CD4-positive, alpha-beta memory T cell (primary cell): ENCODE measurements around the gene KRTAP4-16. TPM values are rescaled to one million over a fixed set of nuclear protein-coding genes. Genes with fewer than 3 reads are reported as not detected.
"Not testable (repeated sequence)": the region's sequence is repeated elsewhere in the genome, so short reads cannot be mapped to it uniquely, and the experiment has no call there.

Experiments
- CTCF ChIA-PET: fragments of 350-600 bp; sonication (Branson Sonifier 250); formaldehyde crosslinking; loops from one replicate; lab custom pipeline; 2021; ENCODE audit warnings: inconsistent platforms; ENCODE audit not compliant: partially characterized antibody; lab: Charles Lee
- POLR2A ChIA-PET: fragments of 350-600 bp; sonication (Branson Sonifier 250); formaldehyde crosslinking; loops from one replicate; lab custom pipeline; 2021; ENCODE audit not compliant: partially characterized antibody; lab: Charles Lee
- DNase-seq, 5 donors: peaks; one replicate each; pipeline versions ENCODE4 v3.0.0 to v3.0.0-alpha.2; 2020 to 2022; ENCODE audit warnings: mixed read lengths in 1 of 5
- H3K27ac ChIP-seq: one replicate; pipeline ENCODE4 v1.7.0; 2013; ENCODE audit warnings: low read depth, low read length
- H3K27me3 ChIP-seq: 2 replicates; pipeline ENCODE4 v1.7.0; 2013; ENCODE audit warnings: mild to moderate bottlenecking, low read length, moderate library complexity; ENCODE audit not compliant: insufficient read depth
- H3K36me3 ChIP-seq: 2 replicates; pipeline ENCODE4 v1.7.0; 2013; ENCODE audit warnings: mild to moderate bottlenecking, low read length, moderate library complexity; ENCODE audit not compliant: insufficient read depth
- H3K4me1 ChIP-seq: 2 replicates; pipeline ENCODE4 v1.7.0; 2013; ENCODE audit warnings: mild to moderate bottlenecking, low read length, moderate library complexity; ENCODE audit not compliant: insufficient read depth
- H3K4me3 ChIP-seq, 2 donors: one replicate each; pipeline ENCODE4 v1.7.0; 2013; ENCODE audit warnings: low read length in 2 of 2, mild to moderate bottlenecking in 1 of 2
- H3K9me3 ChIP-seq, 2 donors: one replicate each; pipeline ENCODE4 v1.7.0; 2013; ENCODE audit warnings: low read length in 2 of 2, control low read depth in 1 of 2; ENCODE audit not compliant: control insufficient read depth in 1 of 2
- H3K27ac Mint-ChIP-seq, 7 donors: one replicate each; pipeline ENCODE4 v1.8.0; 2020 to 2021; ENCODE audit warnings: mixed read lengths in 7 of 7, mild to moderate bottlenecking in 6 of 7, inconsistent platforms in 3 of 7, moderate library complexity in 3 of 7
- H3K27me3 Mint-ChIP-seq, 2 donors: one replicate each; pipeline ENCODE4 v1.8.0; 2020 to 2021; ENCODE audit warnings: mixed read lengths in 2 of 2
- H3K36me3 Mint-ChIP-seq, 2 donors: one replicate each; pipeline ENCODE4 v1.8.0; 2020 to 2021; ENCODE audit warnings: mixed read lengths in 2 of 2, inconsistent platforms in 1 of 2, mild to moderate bottlenecking in 1 of 2
- H3K4me1 Mint-ChIP-seq, 4 donors: one replicate each; pipeline ENCODE4 v1.8.0; 2020 to 2021; ENCODE audit warnings: mixed read lengths in 4 of 4, mild to moderate bottlenecking in 1 of 4
- H3K4me3 Mint-ChIP-seq, 8 donors: one replicate each; pipeline ENCODE4 v1.8.0; 2020 to 2021; ENCODE audit warnings: mixed read lengths in 8 of 8, mild to moderate bottlenecking in 7 of 8, moderate library complexity in 6 of 8, inconsistent platforms in 3 of 8
- H3K9me3 Mint-ChIP-seq, 8 donors: one replicate each; pipeline ENCODE4 v1.8.0; 2020 to 2021; ENCODE audit warnings: mixed read lengths in 8 of 8, mild to moderate bottlenecking in 5 of 8, inconsistent platforms in 3 of 8, moderate library complexity in 1 of 8
- intact Hi-C: fragments of 100-400 bp; cut with micrococcal nuclease; formaldehyde crosslinking; loops from one replicate; pipeline ENCODE4 v1.15.1; 2023
- polyA plus RNA-seq, 2 donors: library from polyadenylated mRNA; unstranded; fragments of 300-500 nt; fragmentation: Illumina TruSeq; gene quantifications; one replicate each; pipeline ENCODE4 v1.2.3, GENCODE V29; 2021
- total RNA-seq, 2 experiments: library from RNA; stranded (reverse); gene quantifications; one replicate each; pipeline ENCODE4 v1.2.3, GENCODE V29; 2021

KRTAP4-16 gene
- total and polyA plus RNA-seq, 4 experiments from 2014 or later = not detected

DNA sequence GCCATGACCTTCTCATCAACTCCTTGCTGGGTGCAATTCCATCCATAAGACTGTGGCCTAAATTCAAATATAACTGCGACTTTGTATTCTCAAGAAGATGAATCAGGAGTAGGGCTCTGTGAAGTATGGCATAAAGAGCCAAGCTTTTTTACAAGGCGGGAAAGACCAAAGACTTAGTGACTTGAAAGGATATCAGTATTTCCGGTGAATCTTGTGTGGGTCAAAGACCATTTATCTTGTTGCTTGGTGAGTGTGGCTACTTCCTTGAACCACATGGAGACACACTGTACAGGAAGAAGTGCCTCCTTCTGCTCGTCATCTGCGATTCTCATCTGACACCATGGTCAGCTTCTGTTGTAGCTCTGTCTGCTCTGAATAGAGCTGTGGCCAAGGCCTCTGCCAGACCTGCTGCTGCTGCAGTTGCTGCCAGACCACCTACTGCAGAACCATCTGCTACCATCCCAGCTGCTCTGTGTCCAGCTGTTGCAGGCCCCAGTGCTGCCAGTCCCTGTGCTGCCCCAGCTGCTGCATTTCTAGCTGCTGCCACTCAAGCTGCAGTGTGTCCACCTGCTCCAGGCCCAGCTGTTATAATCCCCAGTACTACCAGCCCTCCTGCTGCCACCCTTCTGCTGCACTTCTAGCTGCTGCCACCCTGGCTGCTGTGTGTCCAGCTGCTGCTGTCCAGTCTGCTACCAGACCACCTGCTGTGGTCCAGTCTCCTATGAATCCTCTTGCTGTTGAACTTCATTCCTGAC is 30.2 kb downstream of the KRTAP4-16 start:
- peaks cover 0 to 4% (median 0%) of the 10 kb centered on the region in 8 donors for H3K9me3 Mint-ChIP-seq
- H3K27ac Mint-ChIP-seq = no peak overlapping the region
- H3K36me3 ChIP-seq = no peaks in the 10 kb centered on the region
- H3K9me3 ChIP-seq = no peaks in the 10 kb centered on the region
- ChIA-PET POLR2A (no interaction called here), CTCF (interaction anchor here (1.2 kb wide), 1 partner anchor 477 kb away, joined by 3 read pairs; no protein-coding TSS in a partner anchor)
- H3K4me3 Mint-ChIP-seq = no peak overlapping the region
- no peaks in the 10 kb centered on the region for H3K4me1 ChIP-seq
- no peak for DNase-seq
- no peak overlapping the region for H3K27ac ChIP-seq
- H3K27me3 Mint-ChIP-seq = peaks cover 6 to 7% of the 10 kb centered on the region in 2 donors
- intact Hi-C loops = no loop called here
- H3K36me3 Mint-ChIP-seq = no peaks in the 10 kb centered on the region
- no peak overlapping the region for H3K4me3 ChIP-seq
- H3K4me1 Mint-ChIP-seq = no peaks in the 10 kb centered on the region
- peaks cover 3% of the 10 kb centered on the region for H3K27me3 ChIP-seq

DNA sequence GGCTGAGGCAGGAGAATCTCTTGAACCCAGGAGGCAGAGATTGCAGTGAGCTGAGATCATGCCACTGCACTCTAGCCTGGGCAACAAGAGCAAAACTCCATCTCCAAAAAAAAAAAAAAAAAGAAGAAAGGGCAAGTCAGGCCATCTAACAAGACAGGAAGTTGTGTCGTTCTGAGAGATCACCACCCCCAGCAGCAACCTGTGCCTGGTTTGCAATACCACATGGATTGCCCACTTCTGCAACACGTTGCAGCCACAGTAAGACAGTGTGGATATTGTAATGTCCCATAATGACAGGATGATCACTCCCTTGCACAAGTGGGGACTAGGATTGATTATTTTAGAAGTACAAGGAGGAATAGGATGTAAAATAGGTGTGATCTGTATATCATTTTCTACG is 33.0 kb downstream of the KRTAP4-16 start:
- no peaks in the 10 kb centered on the region for H3K4me1 Mint-ChIP-seq

DNA sequence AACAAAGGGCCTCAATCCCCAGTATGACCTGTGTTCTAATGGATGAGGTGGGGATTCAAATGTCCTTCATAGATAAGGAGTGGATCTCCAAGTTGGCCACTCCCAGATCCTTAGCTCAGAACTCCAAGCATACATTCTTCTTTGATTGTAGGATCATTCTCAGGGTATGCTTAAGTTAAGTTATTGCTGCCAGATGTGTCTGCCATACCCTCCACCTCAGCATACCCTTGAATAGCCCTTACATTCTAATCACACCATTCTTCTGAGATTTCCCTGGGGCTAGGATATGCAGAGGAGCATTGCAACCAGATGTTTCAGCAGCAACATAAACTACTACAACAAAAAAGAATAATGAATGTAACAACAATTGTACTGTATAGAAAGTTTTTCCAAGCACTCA is 34.7 kb downstream of the KRTAP4-16 start:
- CTCF ChIA-PET = no interaction called here
- peaks cover 2 to 8% of the 10 kb centered on the region in 2 donors for H3K27me3 Mint-ChIP-seq
- no peaks in the 10 kb centered on the region for H3K4me1 Mint-ChIP-seq
- POLR2A ChIA-PET = no interaction called here
- H3K27ac Mint-ChIP-seq = no peak overlapping the region
- no peak overlapping the region for H3K4me3 Mint-ChIP-seq
- no peak overlapping the region for H3K27ac ChIP-seq
- H3K36me3 ChIP-seq = no peaks in the 10 kb centered on the region
- H3K4me3 ChIP-seq = no peak overlapping the region
- H3K9me3 ChIP-seq = no peaks in the 10 kb centered on the region
- no peaks in the 10 kb centered on the region for H3K4me1 ChIP-seq
- H3K36me3 Mint-ChIP-seq = no peaks in the 10 kb centered on the region
- intact Hi-C loops = no loop called here
- H3K27me3 ChIP-seq = no peaks in the 10 kb centered on the region
- H3K9me3 Mint-ChIP-seq = peaks cover 0 to 2% (median 0%) of the 10 kb centered on the region in 8 donors
- DNase-seq = no peak

More for the DNA sequence above, 33.0 kb downstream of the KRTAP4-16 start:
- Mint-ChIP-seq H3K9me3 (peaks cover 0 to 2% (median 0%) of the 10 kb centered on the region in 8 donors), H3K27me3 (peaks cover 4 to 7% of the 10 kb centered on the region in 2 donors), H3K27ac (no peak overlapping the region), H3K36me3 (no peaks in the 10 kb centered on the region), H3K4me3 (no peak overlapping the region)
- Histone ChIP-seq H3K9me3 (no peaks in the 10 kb centered on the region), H3K27ac (no peak overlapping the region), H3K36me3 (no peaks in the 10 kb centered on the region), H3K27me3 (no peaks in the 10 kb centered on the region), H3K4me3 (no peak overlapping the region), H3K4me1 (no peaks in the 10 kb centered on the region)
- DNase-seq = no peak
- CTCF ChIA-PET = no interaction called here
- POLR2A ChIA-PET = interaction anchor here (0.7 kb wide), 1 partner anchor 552 kb away, joined by 3 read pairs; no protein-coding TSS in a partner anchor
- intact Hi-C loops = no loop called here

DNA sequence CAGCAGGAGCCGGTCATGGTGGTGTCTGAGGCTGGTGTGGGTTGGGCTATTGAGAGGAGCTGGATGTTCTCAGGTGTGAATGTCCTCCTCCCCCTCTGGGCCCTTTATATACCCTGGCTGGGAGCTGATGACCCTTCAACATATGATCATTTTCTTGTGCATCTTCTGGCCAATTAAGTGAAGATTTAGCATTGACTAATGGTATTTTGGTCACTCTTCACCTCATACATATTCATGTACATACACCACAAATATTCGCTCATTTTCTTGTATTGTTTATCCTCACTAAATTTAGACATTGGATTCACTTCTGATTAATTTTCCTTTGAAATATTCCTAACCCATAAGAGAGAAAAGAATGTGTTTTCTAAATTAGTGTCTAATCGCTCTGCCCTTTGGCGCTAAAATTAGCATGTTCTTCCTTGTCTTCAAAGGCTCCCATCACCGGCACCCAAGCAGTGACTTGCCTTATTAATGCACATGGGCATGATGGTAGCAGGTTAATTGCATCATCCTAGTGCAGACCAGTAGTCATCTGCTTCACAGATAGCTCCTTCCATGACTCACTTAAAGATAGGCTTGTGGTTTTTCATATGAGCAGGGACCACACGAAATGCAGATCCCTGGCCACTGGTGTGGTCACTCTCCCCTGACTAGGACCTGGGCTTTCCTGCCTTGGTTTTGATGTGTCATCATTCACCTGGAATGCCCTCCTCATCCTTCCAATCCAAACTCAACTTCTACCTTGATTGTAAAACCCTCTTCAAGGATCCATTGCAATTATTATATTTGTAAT is 36.0 kb downstream of the KRTAP4-16 start, which contains the start of gene KRTAP2-4:
Gene KRTAP2-4 (minus strand): TSS at position 51 of the 796 bp plus-strand sequence. CDS start 34 bp downstream, at position 17.
- no peak for DNase-seq
- H3K27me3 Mint-ChIP-seq = peaks cover 4 to 10% of the 10 kb centered on the region in 2 donors
- no peaks in the 10 kb centered on the region for H3K36me3 Mint-ChIP-seq
- Histone ChIP-seq H3K4me3 (no peak within 1 kb of the TSS), H3K27ac (no peak within 1 kb of the TSS), H3K4me1 (no peaks in the 10 kb centered on the region), H3K9me3 (no peaks in the 10 kb centered on the region), H3K36me3 (no peaks in the 10 kb centered on the region), H3K27me3 (no peaks in the 10 kb centered on the region)
- intact Hi-C loops = no loop called here
- no peak within 1 kb of the TSS for H3K27ac Mint-ChIP-seq
- peaks cover 0 to 2% (median 0%) of the 10 kb centered on the region in 8 donors for H3K9me3 Mint-ChIP-seq
- H3K4me1 Mint-ChIP-seq = no peaks in the 10 kb centered on the region
- CTCF ChIA-PET = no interaction called here
- POLR2A ChIA-PET = no interaction called here
- no peak within 1 kb of the TSS for H3K4me3 Mint-ChIP-seq

DNA sequence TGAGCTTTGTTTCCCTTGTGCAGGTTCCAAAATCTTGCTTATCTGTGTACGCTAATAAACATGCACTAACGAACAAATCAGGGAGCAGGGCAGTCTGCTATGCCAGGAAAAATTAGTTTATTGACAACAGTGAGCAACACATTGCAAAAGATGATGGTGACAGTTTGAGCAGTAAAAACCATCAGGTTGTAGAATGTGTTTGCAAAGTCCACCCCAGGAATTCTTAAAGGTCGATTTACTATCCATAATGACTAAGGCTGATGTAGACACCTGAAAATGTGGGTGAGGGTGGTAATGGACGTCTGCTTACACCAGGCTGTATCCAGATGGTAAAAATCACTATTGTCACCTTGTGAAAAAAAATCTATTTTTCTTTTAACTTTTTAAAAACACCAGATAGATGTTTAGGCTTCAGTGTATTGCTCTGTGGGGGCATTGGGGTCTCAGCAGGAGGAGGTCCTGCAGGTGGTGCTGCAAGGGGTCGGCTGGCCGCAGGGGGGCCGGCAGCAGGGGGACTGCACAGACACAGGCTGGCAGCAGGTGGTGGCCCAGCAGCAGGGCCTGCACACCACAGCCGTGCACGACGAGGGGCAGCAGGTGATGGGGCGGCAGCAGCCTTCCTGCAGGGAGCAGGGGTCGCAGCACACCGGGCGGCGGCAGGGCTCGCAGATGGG is 36.9 kb downstream of the KRTAP4-16 start:
- peaks cover 12 to 15% of the 10 kb centered on the region in 2 donors for H3K27me3 Mint-ChIP-seq
- POLR2A ChIA-PET, intact Hi-C loops, H3K27ac Mint-ChIP-seq, H3K4me3 Mint-ChIP-seq, CTCF ChIA-PET, H3K4me3 ChIP-seq, H3K27me3 ChIP-seq, H3K9me3 Mint-ChIP-seq, H3K9me3 ChIP-seq, H3K36me3 Mint-ChIP-seq, H3K4me1 ChIP-seq, H3K36me3 ChIP-seq, DNase-seq, H3K27ac ChIP-seq, H3K4me1 Mint-ChIP-seq: not testable (repeated sequence)

DNA sequence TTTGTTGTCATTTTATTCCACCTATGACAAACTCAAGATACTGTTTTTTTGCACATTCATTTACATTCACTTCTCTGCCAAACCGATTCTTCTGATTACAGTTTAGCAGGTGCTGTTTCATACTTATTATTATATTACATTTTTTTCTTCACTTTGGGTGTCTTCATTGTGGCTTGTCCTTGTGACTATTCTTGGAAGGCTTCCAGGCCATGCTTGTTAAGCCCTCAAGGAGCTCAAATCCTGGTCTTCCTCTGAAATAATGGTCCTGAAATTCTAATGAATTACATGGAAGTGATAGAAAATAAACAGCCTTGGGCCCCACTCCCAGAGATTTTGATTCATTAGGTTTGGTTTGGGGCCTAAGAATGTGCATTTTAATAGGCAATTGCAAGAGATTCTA is 37.7 kb downstream of the KRTAP4-16 start:
- peaks cover 17 to 18% of the 10 kb centered on the region in 2 donors for H3K27me3 Mint-ChIP-seq
- no peak for DNase-seq
- ChIA-PET CTCF (no interaction called here), POLR2A (no interaction called here)
- H3K9me3 Mint-ChIP-seq = no peaks in the 10 kb centered on the region
- H3K4me3 Mint-ChIP-seq = no peak overlapping the region
- no peak overlapping the region for H3K27ac Mint-ChIP-seq
- no peaks in the 10 kb centered on the region for H3K36me3 ChIP-seq
- no peaks in the 10 kb centered on the region for H3K27me3 ChIP-seq
- no peaks in the 10 kb centered on the region for H3K9me3 ChIP-seq
- H3K4me1 Mint-ChIP-seq = peaks cover 0 to 2% (median 0%) of the 10 kb centered on the region in 4 donors
- no peak overlapping the region for H3K4me3 ChIP-seq
- no peak overlapping the region for H3K27ac ChIP-seq
- H3K36me3 Mint-ChIP-seq = no peaks in the 10 kb centered on the region
- no peaks in the 10 kb centered on the region for H3K4me1 ChIP-seq
- intact Hi-C loops = no loop called here

DNA sequence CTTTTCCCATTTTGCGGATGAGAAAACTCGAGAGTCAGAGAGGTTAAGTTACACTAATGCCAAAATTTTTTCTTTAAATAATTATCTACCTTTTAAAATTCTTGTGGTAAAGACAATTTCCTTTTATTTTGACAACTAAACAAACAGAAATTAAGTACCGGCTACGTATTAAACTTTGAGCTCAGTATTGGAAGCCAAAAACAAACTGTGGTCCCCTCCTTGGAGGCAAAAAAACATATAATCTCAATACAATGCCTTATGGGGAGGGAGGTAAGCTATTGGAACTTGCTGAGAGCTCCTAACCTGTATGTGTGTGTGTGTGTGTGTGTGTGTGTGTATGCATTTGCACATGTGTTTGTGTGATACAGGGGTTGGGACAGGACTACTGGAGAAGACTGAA is 38.6 kb downstream of the KRTAP4-16 start:
- H3K4me3 Mint-ChIP-seq = no peak overlapping the region
- Histone ChIP-seq H3K27ac (no peak overlapping the region), H3K27me3 (no peaks in the 10 kb centered on the region), H3K36me3 (no peaks in the 10 kb centered on the region), H3K4me3 (no peak overlapping the region), H3K9me3 (no peaks in the 10 kb centered on the region), H3K4me1 (no peaks in the 10 kb centered on the region)
- no peaks in the 10 kb centered on the region for H3K9me3 Mint-ChIP-seq
- ChIA-PET POLR2A (no interaction called here), CTCF (no interaction called here)
- H3K27me3 Mint-ChIP-seq = peaks cover 19 to 20% of the 10 kb centered on the region in 2 donors
- H3K36me3 Mint-ChIP-seq = no peaks in the 10 kb centered on the region
- DNase-seq = no peak
- no peak overlapping the region for H3K27ac Mint-ChIP-seq
- intact Hi-C loops = no loop called here
- peaks cover 0 to 3% (median 0%) of the 10 kb centered on the region in 4 donors for H3K4me1 Mint-ChIP-seq
